GM23338 (cell line): ENCODE data around the gene ELOB. TPM values are rescaled to one million over a fixed set of nuclear protein-coding genes. Genes with fewer than 3 reads are reported as not detected.

ENCODE experiments used
- ATAC-seq: fragments of 200-7000 bp; cut with Tn5 transposase; 3 replicates; pipeline ENCODE4 v1.9.1; 2020
- DNase-seq: peaks from one replicate; pipeline ENCODE4 v3.0.0-alpha.2; 2015; ENCODE audit warnings: low spot score
- H2AFZ ChIP-seq: fragments of 200-600 bp; sonication (generic); 2 replicates; pipeline ENCODE4 v1.8.0; 2016; ENCODE audit warnings: antibody characterized with exemption, mild to moderate bottlenecking, moderate library complexity
- H3F3A ChIP-seq: fragments of 200-600 bp; sonication (generic); replicated peaks from 2 replicates; pipeline ENCODE4 v1.8.0; 2017; ENCODE audit warnings: antibody characterized with exemption, mixed run types, low read depth
- H3K27ac ChIP-seq: fragments of 200-600 bp; sonication (generic); 2 replicates; pipeline ENCODE4 v1.6.1; 2016; ENCODE audit warnings: low read depth
- H3K27me3 ChIP-seq: fragments of 200-600 bp; sonication (generic); 2 replicates; pipeline ENCODE4 v1.8.0; 2016; ENCODE audit warnings: mild to moderate bottlenecking, mixed run types, moderate library complexity; ENCODE audit not compliant: insufficient read depth
- H3K36me3 ChIP-seq: fragments of 200-600 bp; sonication (generic); 2 replicates; pipeline ENCODE4 v1.8.0; 2016; ENCODE audit warnings: mild to moderate bottlenecking; ENCODE audit not compliant: insufficient read depth
- H3K4me1 ChIP-seq: fragments of 200-600 bp; sonication (generic); 2 replicates; pipeline ENCODE4 v1.8.0; 2016; ENCODE audit warnings: mild to moderate bottlenecking, moderate library complexity; ENCODE audit not compliant: insufficient read depth
- H3K4me2 ChIP-seq: fragments of 200-600 bp; sonication (generic); 2 replicates; pipeline ENCODE4 v1.7.1; 2017; ENCODE audit warnings: mixed run types
- H3K4me3 ChIP-seq: fragments of 200-600 bp; sonication (generic); 2 replicates; pipeline ENCODE4 v1.6.1; 2016; ENCODE audit warnings: mixed run types
- H3K79me2 ChIP-seq: fragments of 200-600 bp; sonication (generic); replicated peaks from 2 replicates; pipeline ENCODE4 v1.8.0; 2017; ENCODE audit warnings: mild to moderate bottlenecking; ENCODE audit not compliant: insufficient read depth
- H3K9me2 ChIP-seq: fragments of 200-600 bp; sonication (generic); 2 replicates; pipeline ENCODE4 v1.8.0; 2017; ENCODE audit not compliant: insufficient read depth
- H4K20me1 ChIP-seq: fragments of 200-600 bp; sonication (generic); replicated peaks from 2 replicates; pipeline ENCODE4 v1.8.0; 2017; ENCODE audit warnings: mild to moderate bottlenecking; ENCODE audit not compliant: insufficient read depth
- H3K27ac Mint-ChIP-seq: 2 replicates; pipeline ENCODE4 v1.8.0; 2020; ENCODE audit warnings: inconsistent platforms, mild to moderate bottlenecking, moderate library complexity, mixed read lengths
- H3K27me3 Mint-ChIP-seq: 3 replicates; pipeline ENCODE4 v1.8.0; 2022; ENCODE audit warnings: low read depth, mild to moderate bottlenecking, moderate library complexity, mixed read lengths, inconsistent platforms; ENCODE audit not compliant: insufficient read depth, poor library complexity
- H3K36me3 Mint-ChIP-seq: 3 replicates; pipeline ENCODE4 v1.8.0; 2021; ENCODE audit warnings: low read depth, mild to moderate bottlenecking, inconsistent platforms, moderate library complexity, mixed read lengths
- H3K4me1 Mint-ChIP-seq: 3 replicates; pipeline ENCODE4 v1.8.0; 2020; ENCODE audit warnings: mild to moderate bottlenecking, inconsistent platforms, mixed read lengths
- H3K4me3 Mint-ChIP-seq: 3 replicates; pipeline ENCODE4 v1.8.0; 2021; ENCODE audit warnings: moderate library complexity, mild to moderate bottlenecking, inconsistent platforms, mixed read lengths
- H3K9me3 Mint-ChIP-seq: 3 replicates; pipeline ENCODE4 v1.8.0; 2020; ENCODE audit warnings: moderate library complexity, mild to moderate bottlenecking, inconsistent platforms, mixed read lengths
- ETS1 ChIP-seq: IDR thresholded peaks from 2 replicates; pipeline ENCODE4 v1.6.1; 2016; ENCODE audit warnings: antibody characterized with exemption
- EZH2phosphoT487 ChIP-seq: fragments of 200-600 bp; sonication (generic); IDR thresholded peaks from one replicate; pipeline ENCODE4 v1.8.1; 2018; ENCODE audit warnings: antibody characterized with exemption; ENCODE audit not compliant: unreplicated experiment
- POLR2AphosphoS5 ChIP-seq: IDR thresholded peaks from 2 replicates; pipeline ENCODE4 v1.6.1; 2016; ENCODE audit warnings: antibody characterized with exemption, low read depth
- ZNF114 ChIP-seq: fragments of 250-450 bp; sonication (Bioruptor Pico); IDR thresholded peaks from 2 replicates; pipeline ENCODE4 v1.5.0; 2020; ENCODE audit warnings: mild to moderate bottlenecking, moderate library complexity
- ZNF331 ChIP-seq: fragments of 250-450 bp; sonication (Bioruptor Pico); IDR thresholded peaks from 2 replicates; pipeline ENCODE4 v1.5.0; 2020; ENCODE audit warnings: low read depth, mild to moderate bottlenecking, moderate library complexity
- ZNF462 ChIP-seq: fragments of 250-450 bp; sonication (Bioruptor Pico); IDR thresholded peaks from 2 replicates; pipeline ENCODE4 v1.5.0; 2020; ENCODE audit warnings: mild to moderate bottlenecking, moderate library complexity
- polyA plus RNA-seq: library from polyadenylated mRNA; unstranded; fragments of >200 nt; fragmentation: Nextera tagmentation; extraction: Ambion mirVana; gene quantifications from 2 replicates; pipeline ENCODE4 v1.2.1, GENCODE V29; 2016
- total RNA-seq: library from RNA; depleted of rRNA; stranded (reverse); fragments of >200 nt; shearing (Covaris generic); gene quantifications from 2 replicates; pipeline ENCODE4 v1.2.3, GENCODE V29; 2014
- TF ChIP-seq, protein P1 (sequence below): IDR thresholded peaks from one replicate; pipeline ENCODE4 v1.6.1; 2018; ENCODE audit warnings: antibody characterized with exemption; ENCODE audit not compliant: unreplicated experiment

ELOB gene
- total and polyA plus RNA-seq, 2 experiments from 2014 or later = 278 to 756 TPM

DNA sequence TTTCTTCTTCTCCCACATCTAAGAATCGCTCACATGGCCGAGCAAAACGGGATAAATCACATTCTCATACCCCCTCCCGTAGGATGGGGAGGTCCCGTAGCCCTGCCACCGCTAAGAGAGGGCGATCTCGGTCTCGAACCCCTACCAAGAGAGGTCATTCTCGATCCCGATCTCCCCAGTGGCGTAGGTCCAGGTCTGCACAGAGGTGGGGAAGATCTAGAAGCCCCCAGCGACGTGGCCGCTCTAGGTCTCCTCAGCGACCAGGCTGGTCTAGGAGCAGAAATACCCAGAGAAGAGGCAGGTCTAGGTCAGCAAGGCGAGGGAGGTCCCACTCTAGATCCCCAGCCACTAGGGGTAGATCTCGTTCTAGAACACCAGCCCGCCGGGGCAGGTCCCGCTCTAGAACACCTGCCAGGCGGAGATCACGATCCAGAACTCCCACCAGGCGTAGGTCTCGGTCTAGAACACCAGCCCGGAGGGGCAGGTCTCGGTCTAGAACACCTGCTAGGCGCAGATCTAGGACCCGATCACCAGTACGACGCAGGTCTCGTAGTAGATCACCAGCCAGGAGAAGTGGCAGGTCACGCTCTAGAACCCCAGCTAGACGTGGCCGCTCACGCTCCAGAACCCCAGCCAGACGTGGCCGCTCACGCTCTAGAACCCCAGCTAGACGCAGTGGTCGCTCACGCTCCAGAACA is 15.0 kb downstream of the ELOB start:
- Histone ChIP-seq H3K27ac (no peak overlapping the region), H3K4me2 (no peak overlapping the region), H3K36me3 (peaks cover 94% of the 10 kb centered on the region), H4K20me1 (peaks cover 41% of the 10 kb centered on the region), H3K4me1 (no peaks in the 10 kb centered on the region), H2AFZ (no peak overlapping the region), H3K79me2 (peaks cover 97% of the 10 kb centered on the region), H3F3A (peaks cover 74% of the 10 kb centered on the region), H3K9me2 (peaks cover 39% of the 10 kb centered on the region), H3K27me3 (peaks cover 9% of the 10 kb centered on the region), H3K4me3 (no peak overlapping the region)
- Mint-ChIP-seq H3K9me3 (peaks cover 59% of the 10 kb centered on the region), H3K27me3 (peaks cover 53% of the 10 kb centered on the region), H3K4me3 (no peak overlapping the region; the same call in 2 of the 3 replicates), H3K27ac (no peak overlapping the region), H3K36me3 (peaks cover 100% of the 10 kb centered on the region), H3K4me1 (peaks cover 2% of the 10 kb centered on the region; the same call in 1 of the 3 replicates)
- ATAC-seq (no peak), DNase-seq (no peak)
- TF ChIP-seq EZH2phosphoT487 = no peak
- peak; percentile 32; the same call in 1 of the 2 replicates for TF ChIP-seq ZNF462 (CRISPR knock-in tag)

DNA sequence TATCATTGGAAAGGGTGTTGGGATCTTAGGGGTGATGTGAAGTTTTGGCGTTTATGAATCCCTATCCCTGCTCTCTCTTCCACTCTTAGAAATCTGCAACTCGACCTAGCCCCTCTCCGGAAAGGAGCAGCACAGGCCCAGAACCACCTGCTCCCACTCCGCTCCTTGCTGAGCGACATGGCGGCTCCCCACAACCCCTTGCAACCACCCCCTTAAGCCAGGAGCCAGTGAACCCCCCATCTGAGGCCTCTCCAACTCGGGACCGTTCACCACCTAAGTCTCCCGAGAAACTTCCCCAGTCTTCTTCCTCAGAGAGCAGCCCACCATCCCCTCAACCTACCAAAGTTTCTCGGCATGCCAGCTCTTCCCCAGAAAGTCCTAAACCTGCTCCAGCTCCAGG is 15.6 kb downstream of the ELOB start:
- peaks cover 51% of the 10 kb centered on the region for H3K27me3 Mint-ChIP-seq
- Histone ChIP-seq H3K4me2 (no peak overlapping the region), H3K36me3 (peaks cover 92% of the 10 kb centered on the region), H3K79me2 (peaks cover 97% of the 10 kb centered on the region), H3K4me1 (no peaks in the 10 kb centered on the region), H3F3A (peaks cover 70% of the 10 kb centered on the region), H3K27me3 (peaks cover 9% of the 10 kb centered on the region), H4K20me1 (peaks cover 46% of the 10 kb centered on the region), H3K4me3 (no peak overlapping the region), H2AFZ (no peak overlapping the region), H3K9me2 (peaks cover 39% of the 10 kb centered on the region), H3K27ac (no peak overlapping the region)
- H3K27ac Mint-ChIP-seq = no peak overlapping the region
- H3K4me1 Mint-ChIP-seq = peaks cover 4% of the 10 kb centered on the region; the same call in 1 of the 3 replicates
- H3K9me3 Mint-ChIP-seq = peaks cover 56% of the 10 kb centered on the region
- peaks cover 100% of the 10 kb centered on the region for H3K36me3 Mint-ChIP-seq
- no peak overlapping the region; the same call in 2 of the 3 replicates for H3K4me3 Mint-ChIP-seq
- TF ChIP-seq ZNF331 (CRISPR knock-in tag) = no peak
- TF ChIP-seq POLR2AphosphoS5 = no peak
- no peak for TF ChIP-seq ETS1
- TF ChIP-seq, protein P1, sequence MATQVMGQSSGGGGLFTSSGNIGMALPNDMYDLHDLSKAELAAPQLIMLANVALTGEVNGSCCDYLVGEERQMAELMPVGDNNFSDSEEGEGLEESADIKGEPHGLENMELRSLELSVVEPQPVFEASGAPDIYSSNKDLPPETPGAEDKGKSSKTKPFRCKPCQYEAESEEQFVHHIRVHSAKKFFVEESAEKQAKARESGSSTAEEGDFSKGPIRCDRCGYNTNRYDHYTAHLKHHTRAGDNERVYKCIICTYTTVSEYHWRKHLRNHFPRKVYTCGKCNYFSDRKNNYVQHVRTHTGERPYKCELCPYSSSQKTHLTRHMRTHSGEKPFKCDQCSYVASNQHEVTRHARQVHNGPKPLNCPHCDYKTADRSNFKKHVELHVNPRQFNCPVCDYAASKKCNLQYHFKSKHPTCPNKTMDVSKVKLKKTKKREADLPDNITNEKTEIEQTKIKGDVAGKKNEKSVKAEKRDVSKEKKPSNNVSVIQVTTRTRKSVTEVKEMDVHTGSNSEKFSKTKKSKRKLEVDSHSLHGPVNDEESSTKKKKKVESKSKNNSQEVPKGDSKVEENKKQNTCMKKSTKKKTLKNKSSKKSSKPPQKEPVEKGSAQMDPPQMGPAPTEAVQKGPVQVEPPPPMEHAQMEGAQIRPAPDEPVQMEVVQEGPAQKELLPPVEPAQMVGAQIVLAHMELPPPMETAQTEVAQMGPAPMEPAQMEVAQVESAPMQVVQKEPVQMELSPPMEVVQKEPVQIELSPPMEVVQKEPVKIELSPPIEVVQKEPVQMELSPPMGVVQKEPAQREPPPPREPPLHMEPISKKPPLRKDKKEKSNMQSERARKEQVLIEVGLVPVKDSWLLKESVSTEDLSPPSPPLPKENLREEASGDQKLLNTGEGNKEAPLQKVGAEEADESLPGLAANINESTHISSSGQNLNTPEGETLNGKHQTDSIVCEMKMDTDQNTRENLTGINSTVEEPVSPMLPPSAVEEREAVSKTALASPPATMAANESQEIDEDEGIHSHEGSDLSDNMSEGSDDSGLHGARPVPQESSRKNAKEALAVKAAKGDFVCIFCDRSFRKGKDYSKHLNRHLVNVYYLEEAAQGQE = no peak
- no peak for TF ChIP-seq EZH2phosphoT487
- TF ChIP-seq ZNF114 (CRISPR knock-in tag) = no peak
- DNase-seq = no peak
- ATAC-seq = no peak
